HG02884 (cell line): Measurements from ENCODE around the gene GNAT2.
"Not testable (repeated sequence)": the region's sequence is repeated elsewhere in the genome, so short reads cannot be mapped to it uniquely, and the experiment has no call there.

ENCODE experiments used
- ATAC-seq: cut with Tn5 transposase; IDR thresholded peaks from one replicate; pipeline ENCODE4 v1.9.1; 2021; ENCODE audit warnings: mild to moderate bottlenecking, moderate library complexity; ENCODE audit not compliant: unreplicated experiment

Gene GNAT2

GRCh38 chr1:109619576-109620400 is at the start of gene GNAT2, which contains the start of gene AMPD2:
GNAT2 (minus strand) TSS chr1:109619616; CDS start chr1:109612870, 6,746 bp downstream.
AMPD2 (plus strand) TSS chr1:109619837; CDS start chr1:109621176, 1,339 bp downstream.
- ATAC-seq = peak; percentile 43

GRCh38 chr1:109668123-109668775 is 48.8 kb upstream of the GNAT2 start:
- no peak for ATAC-seq

GRCh38 chr1:109667452-109668122 is 48.2 kb upstream of the GNAT2 start, which contains the start of gene GSTM2:
GSTM2 (plus strand) TSS chr1:109668057; CDS start chr1:109668116, 59 bp downstream.
- ATAC-seq = peak; percentile 87

GRCh38 chr1:109664671-109665070 is 45.3 kb upstream of the GNAT2 start:
- no peak for ATAC-seq

GRCh38 chr1:109661391-109661790 is 42.0 kb upstream of the GNAT2 start:
- no peak for ATAC-seq

GRCh38 chr1:109660691-109661026 is 41.2 kb upstream of the GNAT2 start:
- not testable (repeated sequence) for ATAC-seq

- no peak for ATAC-seq
Observed at GRCh38 chr1:109659997-109660690, 40.7 kb upstream of the GNAT2 start.

GRCh38 chr1:109659145-109659544 is 39.7 kb upstream of the GNAT2 start:
- ATAC-seq = no peak

GRCh38 chr1:109658533-109659042 is 39.2 kb upstream of the GNAT2 start:
- ATAC-seq = no peak

GRCh38 chr1:109657970-109658369 is 38.6 kb upstream of the GNAT2 start:
- no peak for ATAC-seq

GRCh38 chr1:109657395-109657794 is 38.0 kb upstream of the GNAT2 start:
- no peak for ATAC-seq

GRCh38 chr1:109655615-109656519 is 36.5 kb upstream of the GNAT2 start, which contains the start of gene GSTM4:
GSTM4 (plus strand) TSS chr1:109656099; CDS start chr1:109656390, 291 bp downstream.
- ATAC-seq = peak; percentile 82

- no peak for ATAC-seq
Observed at GRCh38 chr1:109654519-109654918, 35.1 kb upstream of the GNAT2 start.

- no peak for ATAC-seq
Observed at GRCh38 chr1:109653306-109653705, 33.9 kb upstream of the GNAT2 start.

- no peak for ATAC-seq
Observed at GRCh38 chr1:109652402-109652801, 33.0 kb upstream of the GNAT2 start.

- ATAC-seq = no peak
Observed at GRCh38 chr1:109650609-109651008, 31.2 kb upstream of the GNAT2 start.

- no peak for ATAC-seq
Observed at GRCh38 chr1:109649491-109649914, 30.1 kb upstream of the GNAT2 start.

GRCh38 chr1:109644670-109645069 is 25.3 kb upstream of the GNAT2 start:
- ATAC-seq = no peak

- ATAC-seq = peak; percentile 96
Observed at GRCh38 chr1:109643385-109644230, 24.2 kb upstream of the GNAT2 start.
